Naive thymus-derived CD4-positive, alpha-beta T cell (primary cell): Measurements from ENCODE around the gene RGS17. TPM values are rescaled to one million over a fixed set of nuclear protein-coding genes. Genes with fewer than 3 reads are reported as not detected.
A peak's percentile ranks its signal among the peaks of the same experiment; 100 is the strongest.

Experiments used
- ATAC-seq: fragments of 150-1000 bp; cut with Tn5 transposase; 2 replicates; pipeline ENCODE4 v1.10.0; 2021; ENCODE audit warnings: mild to moderate bottlenecking, moderate library complexity
- CTCF ChIA-PET: fragments of 350-600 bp; sonication (Branson Sonifier 250); formaldehyde crosslinking; loops from one replicate; lab custom pipeline; 2021; ENCODE audit warnings: antibody characterized with exemption; lab: Charles Lee
- POLR2A ChIA-PET: fragments of 350-600 bp; sonication (Branson Sonifier 250); formaldehyde crosslinking; loops from one replicate; lab custom pipeline; 2021; ENCODE audit warnings: antibody characterized with exemption, inconsistent platforms; lab: Charles Lee
- DNase-seq, 9 donors: peaks; one replicate each; pipeline versions ENCODE4 v3.0.0 to v3.0.0-alpha.2; 2020 to 2022; ENCODE audit warnings: mixed read lengths in 1 of 9
- H3K27ac ChIP-seq: one replicate; pipeline ENCODE4 v1.7.0; 2013; ENCODE audit warnings: mild to moderate bottlenecking, low read depth, low read length, moderate library complexity
- H3K27me3 ChIP-seq, 2 donors: one replicate each; pipeline ENCODE4 v1.7.0; 2013; ENCODE audit warnings: low read length in 2 of 2, mild to moderate bottlenecking in 2 of 2, moderate library complexity in 2 of 2; ENCODE audit not compliant: control insufficient read depth in 2 of 2, insufficient read depth in 2 of 2
- H3K36me3 ChIP-seq, 3 experiments: 1 replicate in 2 of 3; 2 replicates in 1 of 3; pipeline ENCODE4 v1.7.0; 2013; ENCODE audit warnings: low read length in 3 of 3, mild to moderate bottlenecking in 3 of 3, moderate library complexity in 1 of 3; ENCODE audit not compliant: insufficient read depth in 3 of 3, control insufficient read depth in 2 of 3
- H3K4me1 ChIP-seq, 2 donors: one replicate each; pipeline ENCODE4 v1.7.0; 2013; ENCODE audit warnings: low read length in 2 of 2, mild to moderate bottlenecking in 2 of 2, moderate library complexity in 1 of 2; ENCODE audit not compliant: control insufficient read depth in 2 of 2, insufficient read depth in 2 of 2
- H3K4me3 ChIP-seq: 2 replicates; pipeline ENCODE4 v1.7.0; 2013; ENCODE audit warnings: mild to moderate bottlenecking, low read length
- H3K9me3 ChIP-seq, 3 experiments: 1 replicate in 2 of 3; 2 replicates in 1 of 3; pipeline ENCODE4 v1.7.0; 2013; ENCODE audit warnings: low read length in 3 of 3; ENCODE audit not compliant: control insufficient read depth in 2 of 3
- H3K27ac Mint-ChIP-seq, 9 donors: one replicate each; pipeline ENCODE4 v1.8.0; 2020 to 2022; ENCODE audit warnings: mixed read lengths in 9 of 9, mild to moderate bottlenecking in 8 of 9, moderate library complexity in 5 of 9, inconsistent platforms in 2 of 9
- H3K27me3 Mint-ChIP-seq, 5 donors: one replicate each; pipeline ENCODE4 v1.8.0; 2021 to 2022; ENCODE audit warnings: mixed read lengths in 5 of 5, mild to moderate bottlenecking in 1 of 5
- H3K36me3 Mint-ChIP-seq, 5 donors: one replicate each; pipeline ENCODE4 v1.8.0; 2020 to 2022; ENCODE audit warnings: mixed read lengths in 5 of 5, mild to moderate bottlenecking in 3 of 5, inconsistent platforms in 1 of 5
- H3K4me1 Mint-ChIP-seq, 7 donors: one replicate each; pipeline ENCODE4 v1.8.0; 2020 to 2022; ENCODE audit warnings: mixed read lengths in 7 of 7, mild to moderate bottlenecking in 3 of 7, inconsistent platforms in 1 of 7
- H3K4me3 Mint-ChIP-seq, 10 donors: one replicate each; pipeline ENCODE4 v1.8.0; 2020 to 2022; ENCODE audit warnings: mild to moderate bottlenecking in 10 of 10, mixed read lengths in 10 of 10, moderate library complexity in 6 of 10, inconsistent platforms in 2 of 10
- H3K9me3 Mint-ChIP-seq, 11 donors: one replicate each; pipeline ENCODE4 v1.8.0; 2020 to 2022; ENCODE audit warnings: mixed read lengths in 11 of 11, mild to moderate bottlenecking in 4 of 11, inconsistent platforms in 1 of 11, moderate library complexity in 1 of 11
- intact Hi-C, 2 donors: fragments of 100-400 bp; cut with micrococcal nuclease; formaldehyde crosslinking; loops; one replicate each; pipeline ENCODE4 v1.15.1; 2023
- polyA plus RNA-seq, 2 donors: library from polyadenylated mRNA; unstranded; fragments of 300-500 nt; fragmentation: Illumina TruSeq; gene quantifications; one replicate each; pipeline ENCODE4 v1.2.3, GENCODE V29; 2021
- total RNA-seq, 6 experiments: library from RNA in 5 of 6; stranded (reverse) in 5 of 6; gene quantifications; 1 replicate in 5 of 6; 2 replicates in 1 of 6; pipeline ENCODE4 v1.2.3 and lab custom pipeline; 2021 to 2026

The RGS17 gene
- total and polyA plus RNA-seq, 7 experiments from 2014 or later, result 0.39 TPM; not detected in 6

DNA sequence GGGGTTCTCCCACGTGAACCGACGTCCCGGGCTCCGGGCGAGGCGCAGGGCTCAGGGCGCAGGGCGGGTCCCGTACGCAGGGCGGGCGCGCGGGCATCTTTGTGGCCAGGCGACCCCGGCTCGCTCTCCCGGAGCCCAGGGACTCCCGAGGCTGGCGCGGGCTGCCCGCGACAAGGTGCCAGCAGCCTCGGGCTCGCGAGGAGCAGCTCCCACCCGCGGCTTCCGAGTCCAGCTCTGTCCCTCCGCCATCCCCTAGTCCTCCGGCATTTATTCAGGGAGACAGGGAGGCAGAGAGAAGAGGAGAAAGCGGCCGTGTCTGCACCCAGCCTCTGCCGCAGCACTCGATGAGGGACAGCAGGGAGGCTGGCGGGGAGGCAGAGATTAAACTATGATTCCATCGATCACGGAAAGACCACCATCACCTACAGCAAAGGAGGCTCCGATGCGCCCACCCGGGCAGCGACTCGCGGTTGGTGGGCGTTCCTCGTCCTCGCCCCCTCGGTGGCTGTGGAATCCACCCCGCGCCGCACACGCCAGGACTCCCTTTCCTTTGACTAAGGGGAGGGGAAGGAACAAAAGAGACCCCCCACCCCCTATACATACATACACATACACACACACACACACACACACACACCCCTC, 1.1 kb downstream of the RGS17 start:
- Mint-ChIP-seq H3K36me3 (peaks cover 0 to 5% (median 0%) of the 10 kb centered on the region in 5 donors), H3K27ac (peak overlapping the region in 1 of 9 donors; percentile 68), H3K4me3 (peak overlapping the region; percentile 71 to 94 (median 88)), H3K4me1 (peaks cover 8 to 27% (median 22%) of the 10 kb centered on the region in 7 donors), H3K9me3 (peaks cover 0 to 6% (median 0%) of the 10 kb centered on the region in 11 donors), H3K27me3 (peaks cover 34 to 55% (median 49%) of the 10 kb centered on the region in 5 donors)
- H3K36me3 ChIP-seq, result no peaks in the 10 kb centered on the region
- ChIA-PET CTCF (no interaction called here), POLR2A (no interaction called here)
- no peak for DNase-seq
- H3K4me1 ChIP-seq, result peaks cover 3 to 12% of the 10 kb centered on the region in 2 donors
- H3K27ac ChIP-seq, result no peak overlapping the region
- peak overlapping the region; percentile 51 for H3K4me3 ChIP-seq
- intact Hi-C loops, result no loop called here
- ATAC-seq, result no peak
- peaks cover 2 to 8% of the 10 kb centered on the region in 2 donors for H3K27me3 ChIP-seq
- H3K9me3 ChIP-seq, result no peaks in the 10 kb centered on the region

DNA sequence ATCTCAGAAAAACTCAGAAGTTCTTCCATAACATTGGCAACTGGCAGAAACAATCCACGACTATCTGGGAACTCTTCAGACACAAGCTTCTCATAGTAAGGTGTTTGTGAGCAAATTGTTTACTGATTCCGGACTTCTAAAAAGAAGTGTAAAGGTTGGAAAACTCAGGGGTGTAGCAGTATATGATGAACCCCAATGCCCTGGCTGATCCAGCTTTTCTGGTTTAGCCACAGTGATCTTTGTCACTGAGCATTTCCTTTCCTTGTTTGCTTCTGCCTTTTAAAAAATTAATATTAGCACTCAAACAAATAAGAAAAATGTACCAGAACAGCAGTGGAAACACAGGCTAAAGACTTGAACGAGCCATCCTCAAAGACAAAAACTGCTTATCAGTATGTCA, 4.9 kb downstream of the RGS17 start:
- no peaks in the 10 kb centered on the region for H3K9me3 ChIP-seq
- H3K27ac ChIP-seq, result no peak overlapping the region
- no peak overlapping the region for H3K27ac Mint-ChIP-seq
- no peak overlapping the region for H3K4me3 Mint-ChIP-seq
- H3K4me1 ChIP-seq, result peaks cover 3 to 12% of the 10 kb centered on the region in 2 donors
- CTCF ChIA-PET, result no interaction called here
- H3K9me3 Mint-ChIP-seq, result peaks cover 0 to 3% (median 0%) of the 10 kb centered on the region in 11 donors
- intact Hi-C loops, result no loop called here
- no peak overlapping the region for H3K4me3 ChIP-seq
- peaks cover 8 to 19% (median 14%) of the 10 kb centered on the region in 7 donors for H3K4me1 Mint-ChIP-seq
- DNase-seq, result no peak
- H3K36me3 ChIP-seq, result no peaks in the 10 kb centered on the region
- POLR2A ChIA-PET, result no interaction called here
- no peaks in the 10 kb centered on the region for H3K36me3 Mint-ChIP-seq
- peaks cover 2 to 8% of the 10 kb centered on the region in 2 donors for H3K27me3 ChIP-seq
- ATAC-seq, result no peak
- H3K27me3 Mint-ChIP-seq, result peaks cover 23 to 56% (median 49%) of the 10 kb centered on the region in 5 donors

DNA sequence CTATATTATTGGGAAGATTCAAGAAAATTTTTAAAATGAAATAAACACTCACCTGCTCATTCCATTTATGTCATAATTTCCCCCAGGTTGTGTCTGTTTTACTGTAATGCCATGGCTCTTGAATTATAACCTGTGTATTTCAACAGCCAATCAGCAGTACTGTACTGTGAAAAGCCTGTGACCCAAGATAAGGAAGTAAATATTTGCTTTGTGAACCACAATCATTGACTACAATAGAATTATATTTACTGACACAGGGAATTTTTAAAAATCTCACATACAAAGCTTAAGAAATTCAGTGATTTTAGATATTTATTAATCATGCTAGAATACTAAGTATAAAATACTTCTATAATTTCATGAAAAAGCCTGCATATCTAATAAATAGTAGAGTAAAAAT, 6.0 kb downstream of the RGS17 start:
- H3K27me3 Mint-ChIP-seq, result peaks cover 31 to 59% (median 47%) of the 10 kb centered on the region in 5 donors
- POLR2A ChIA-PET, result no interaction called here
- H3K4me1 Mint-ChIP-seq, result peaks cover 3 to 11% (median 8%) of the 10 kb centered on the region in 7 donors

DNA sequence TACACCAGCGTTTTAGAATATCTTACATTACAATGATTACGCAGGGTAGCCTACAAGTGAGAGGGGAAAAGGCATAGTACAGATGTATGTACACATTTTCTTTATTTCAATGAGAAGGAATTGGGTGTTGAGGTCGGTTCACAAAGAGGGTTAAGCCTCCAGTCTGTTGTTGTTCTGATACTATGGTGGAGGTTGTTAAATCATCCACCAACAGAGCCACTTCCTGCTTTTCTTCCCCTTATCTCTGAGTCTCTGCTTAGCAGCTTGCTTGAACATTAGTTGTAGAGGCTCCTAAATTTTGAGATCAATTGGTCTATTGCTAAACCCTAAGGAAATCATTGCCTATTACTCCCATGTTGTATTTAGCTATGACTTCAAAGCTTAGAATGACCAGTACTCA, 7.3 kb downstream of the RGS17 start:
- CTCF ChIA-PET, result no interaction called here
- Mint-ChIP-seq H3K27me3 (peaks cover 24 to 49% (median 40%) of the 10 kb centered on the region in 5 donors), H3K36me3 (no peaks in the 10 kb centered on the region)

More for the DNA sequence above, 6.0 kb downstream of the RGS17 start:
- peaks cover 2 to 8% of the 10 kb centered on the region in 2 donors for H3K27me3 ChIP-seq
- intact Hi-C loops, result no loop called here
- Mint-ChIP-seq H3K36me3 (no peaks in the 10 kb centered on the region), H3K27ac (no peak overlapping the region), H3K9me3 (peaks cover 0 to 3% (median 0%) of the 10 kb centered on the region in 11 donors), H3K4me3 (no peak overlapping the region)
- DNase-seq, result no peak
- CTCF ChIA-PET, result no interaction called here
- H3K36me3 ChIP-seq, result no peaks in the 10 kb centered on the region
- H3K27ac ChIP-seq, result no peak overlapping the region
- H3K4me1 ChIP-seq, result peaks cover 0 to 7% of the 10 kb centered on the region in 2 donors
- no peak for ATAC-seq
- no peaks in the 10 kb centered on the region for H3K9me3 ChIP-seq
- no peak overlapping the region for H3K4me3 ChIP-seq

DNA sequence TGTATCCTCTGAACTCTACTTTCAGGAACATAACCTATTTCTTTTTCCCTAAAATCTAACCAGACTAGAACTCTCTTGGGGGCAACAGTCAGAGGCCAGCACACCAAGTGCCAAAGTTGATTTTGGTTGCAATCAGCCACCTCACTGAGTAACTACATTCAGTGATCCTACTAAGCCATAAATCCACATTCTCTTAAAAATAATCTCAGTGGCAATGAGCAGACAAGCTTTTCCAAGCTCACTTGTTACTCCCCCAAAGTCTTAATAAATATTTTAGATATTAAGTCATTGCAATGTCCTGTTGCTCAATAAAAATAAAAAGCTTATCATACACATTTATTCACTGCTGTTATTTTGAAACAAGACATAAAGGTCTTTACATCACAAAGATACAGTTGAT, 9.8 kb downstream of the RGS17 start:
- H3K9me3 Mint-ChIP-seq, result peaks cover 0 to 3% (median 0%) of the 10 kb centered on the region in 11 donors
- peaks cover 11 to 37% (median 27%) of the 10 kb centered on the region in 5 donors for H3K27me3 Mint-ChIP-seq
- H3K4me1 ChIP-seq, result no peaks in the 10 kb centered on the region
- POLR2A ChIA-PET, result no interaction called here
- DNase-seq (no peak), ATAC-seq (no peak)
- no peaks in the 10 kb centered on the region for H3K9me3 ChIP-seq
- H3K4me3 Mint-ChIP-seq, result no peak overlapping the region
- no peak overlapping the region for H3K27ac Mint-ChIP-seq
- no peaks in the 10 kb centered on the region for H3K27me3 ChIP-seq
- no peak overlapping the region for H3K27ac ChIP-seq
- CTCF ChIA-PET, result no interaction called here
- no peaks in the 10 kb centered on the region for H3K36me3 Mint-ChIP-seq
- intact Hi-C loops, result no loop called here
- H3K4me1 Mint-ChIP-seq, result peaks cover 0 to 1% (median 0%) of the 10 kb centered on the region in 7 donors
- H3K4me3 ChIP-seq, result no peak overlapping the region
- H3K36me3 ChIP-seq, result no peaks in the 10 kb centered on the region

More for the DNA sequence above, 7.3 kb downstream of the RGS17 start:
- Histone ChIP-seq H3K27ac (no peak overlapping the region), H3K4me1 (no peaks in the 10 kb centered on the region), H3K4me3 (no peak overlapping the region), H3K27me3 (peaks cover 0 to 2% of the 10 kb centered on the region in 2 donors), H3K36me3 (no peaks in the 10 kb centered on the region), H3K9me3 (no peaks in the 10 kb centered on the region)
- no peak overlapping the region for H3K27ac Mint-ChIP-seq
- H3K4me1 Mint-ChIP-seq, result peaks cover 0 to 1% (median 0%) of the 10 kb centered on the region in 7 donors
- H3K9me3 Mint-ChIP-seq, result peaks cover 0 to 3% (median 0%) of the 10 kb centered on the region in 11 donors
- POLR2A ChIA-PET, result no interaction called here
- ATAC-seq (no peak), DNase-seq (no peak)
- intact Hi-C loops, result no loop called here
- no peak overlapping the region for H3K4me3 Mint-ChIP-seq

DNA sequence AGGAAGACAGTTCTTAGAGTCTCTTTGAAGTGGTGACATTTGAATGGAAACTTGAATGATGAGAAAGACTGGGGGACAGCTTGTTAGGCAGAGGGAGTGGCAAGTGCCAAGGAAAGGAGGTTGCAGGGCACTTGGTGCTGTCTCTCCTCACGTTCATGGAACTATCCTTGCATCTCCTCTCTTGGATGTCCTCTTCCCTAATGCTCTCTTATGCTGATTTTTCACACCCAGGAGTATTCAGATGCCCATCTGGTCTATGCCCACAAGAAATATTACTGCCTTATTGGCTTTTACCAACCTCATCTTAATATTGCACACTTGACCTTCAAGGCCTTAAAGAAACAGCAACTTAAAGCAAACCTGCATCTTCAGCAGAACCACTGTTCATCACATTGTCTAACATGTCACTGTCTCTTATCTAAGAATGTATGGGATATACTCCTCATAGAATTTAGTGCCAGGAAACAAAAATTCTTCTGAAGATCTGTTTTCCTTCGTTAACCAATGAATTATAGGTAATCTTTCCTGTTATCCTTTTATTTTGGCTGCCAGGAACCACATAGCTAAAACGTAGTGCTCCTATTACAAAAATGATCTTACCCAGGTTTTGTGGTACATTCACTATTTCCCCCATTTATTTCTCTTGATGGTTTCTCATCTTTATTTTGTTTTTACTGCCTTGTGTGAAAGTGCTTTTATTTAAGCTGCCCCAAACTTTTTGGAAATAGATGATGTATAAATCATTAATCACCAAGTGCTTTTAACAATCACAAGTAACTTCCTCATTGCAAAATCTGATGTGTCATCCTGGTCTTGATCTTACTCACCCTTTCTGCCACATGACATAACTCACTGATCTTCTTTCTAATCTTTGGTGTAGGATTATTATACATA, 12.8 kb downstream of the RGS17 start:
- H3K27me3 ChIP-seq, result no peaks in the 10 kb centered on the region
- DNase-seq, result no peak
- intact Hi-C loops, result no loop called here
- no peak overlapping the region for H3K4me3 ChIP-seq
- POLR2A ChIA-PET, result no interaction called here
- Mint-ChIP-seq H3K4me1 (peaks cover 0 to 1% (median 0%) of the 10 kb centered on the region in 7 donors), H3K9me3 (peaks cover 0 to 8% (median 6%) of the 10 kb centered on the region in 11 donors), H3K27ac (no peak overlapping the region), H3K36me3 (no peaks in the 10 kb centered on the region), H3K27me3 (peaks cover 3 to 24% (median 11%) of the 10 kb centered on the region in 5 donors), H3K4me3 (no peak overlapping the region)
- peak; percentile 61 for ATAC-seq
- H3K27ac ChIP-seq, result no peak overlapping the region
- H3K9me3 ChIP-seq, result no peaks in the 10 kb centered on the region
- H3K36me3 ChIP-seq, result no peaks in the 10 kb centered on the region
- CTCF ChIA-PET, result no interaction called here
- no peaks in the 10 kb centered on the region for H3K4me1 ChIP-seq
